NB4 (cell line): ENCODE data around the gene EXOC4.
A peak's percentile ranks its signal among the peaks of the same experiment; 100 is the strongest.

ENCODE experiments used
- MYC ChIP-seq: IDR thresholded peaks from 2 replicates; pipeline ENCODE4 v1.6.1; 2011; ENCODE audit warnings: low read depth, low read length
- POLR2A ChIP-seq: IDR thresholded peaks from 2 replicates; pipeline ENCODE4 v1.6.1; 2011; ENCODE audit warnings: mild to moderate bottlenecking; ENCODE audit not compliant: insufficient read length; ENCODE audit errors: extremely low read depth
- TF ChIP-seq, protein P1 (sequence below): IDR thresholded peaks from one replicate; pipeline ENCODE4 v1.5.1; 2012; ENCODE audit warnings: low read depth, low read length

- TF ChIP-seq POLR2A (no peak), MYC (no peak)
- TF ChIP-seq, protein P1, sequence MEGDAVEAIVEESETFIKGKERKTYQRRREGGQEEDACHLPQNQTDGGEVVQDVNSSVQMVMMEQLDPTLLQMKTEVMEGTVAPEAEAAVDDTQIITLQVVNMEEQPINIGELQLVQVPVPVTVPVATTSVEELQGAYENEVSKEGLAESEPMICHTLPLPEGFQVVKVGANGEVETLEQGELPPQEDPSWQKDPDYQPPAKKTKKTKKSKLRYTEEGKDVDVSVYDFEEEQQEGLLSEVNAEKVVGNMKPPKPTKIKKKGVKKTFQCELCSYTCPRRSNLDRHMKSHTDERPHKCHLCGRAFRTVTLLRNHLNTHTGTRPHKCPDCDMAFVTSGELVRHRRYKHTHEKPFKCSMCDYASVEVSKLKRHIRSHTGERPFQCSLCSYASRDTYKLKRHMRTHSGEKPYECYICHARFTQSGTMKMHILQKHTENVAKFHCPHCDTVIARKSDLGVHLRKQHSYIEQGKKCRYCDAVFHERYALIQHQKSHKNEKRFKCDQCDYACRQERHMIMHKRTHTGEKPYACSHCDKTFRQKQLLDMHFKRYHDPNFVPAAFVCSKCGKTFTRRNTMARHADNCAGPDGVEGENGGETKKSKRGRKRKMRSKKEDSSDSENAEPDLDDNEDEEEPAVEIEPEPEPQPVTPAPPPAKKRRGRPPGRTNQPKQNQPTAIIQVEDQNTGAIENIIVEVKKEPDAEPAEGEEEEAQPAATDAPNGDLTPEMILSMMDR, result peak; percentile 55
Measured at GRCh38 chr7:133853706-133854276, 600.9 kb downstream of the EXOC4 start.
